GM21723 (cell line): ENCODE measurements around the gene PTPRB.

ENCODE experiments used
- ATAC-seq: cut with Tn5 transposase; IDR thresholded peaks from one replicate; pipeline ENCODE4 v1.9.1; 2021; ENCODE audit warnings: mild to moderate bottlenecking, moderate library complexity; ENCODE audit not compliant: unreplicated experiment

Gene PTPRB

DNA sequence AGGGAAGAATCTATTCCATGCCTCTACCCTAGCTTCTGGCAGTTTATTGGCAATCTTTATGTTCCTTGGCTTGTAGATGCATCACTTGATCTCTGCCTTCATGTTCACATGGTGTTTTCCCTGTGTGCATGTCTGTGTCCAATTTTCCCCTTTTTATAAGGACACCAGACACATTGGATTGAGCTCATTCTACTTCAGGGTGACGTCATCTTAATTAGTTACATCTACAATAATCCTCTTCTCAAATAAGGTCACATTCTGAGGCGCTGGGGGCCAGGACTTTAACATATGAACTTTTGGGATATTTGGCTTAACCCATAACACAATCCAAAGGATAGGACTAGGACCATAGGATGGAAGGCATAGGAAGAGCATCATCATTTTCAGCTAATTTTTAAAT, 169.8 kb downstream of the PTPRB start:
- no peak for ATAC-seq

- no peak for ATAC-seq
These were observed 170.5 kb downstream of the PTPRB start for GRCh38 chr12:70466753-70467152.
